Measurements from ENCODE around the gene HARBI1. TPM values are rescaled to one million over a fixed set of nuclear protein-coding genes. Genes with fewer than 3 reads are reported as not detected.

Gene HARBI1
- total RNA-seq, 1 experiment from 2014 or later = 6.3 TPM

GRCh38 chr11:46649180-46649738 is 32.2 kb upstream of the HARBI1 start:
- no peak overlapping the region for H3K27ac Mint-ChIP-seq

More at GRCh38 chr11:46649180-46649738, 32.2 kb upstream of the HARBI1 start:
- H2BK120ac ChIP-seq (ENCODE audit: low read depth, low read length, poor library complexity, severe bottlenecking) = no peak overlapping the region
- no peak overlapping the region for H2BK12ac ChIP-seq (ENCODE audit: insufficient read length, low read depth, low read length)
- no peak overlapping the region for H3K4me2 ChIP-seq (ENCODE audit: insufficient read depth, insufficient read length, low read length)
- H4K8ac ChIP-seq (replicated peaks; ENCODE audit: insufficient read length, low read depth, low read length) = no peak overlapping the region
- H3K79me1 ChIP-seq (ENCODE audit: insufficient read depth, low read depth, low read length, poor library complexity, severe bottlenecking) = no peaks in the 10 kb centered on the region
- no peak overlapping the region for H4K91ac ChIP-seq (ENCODE audit: insufficient read length, low read depth, low read length)
- H3K14ac ChIP-seq (ENCODE audit: insufficient read depth, low read length) = no peak overlapping the region
- no peaks in the 10 kb centered on the region for H4K20me1 ChIP-seq (ENCODE audit: control insufficient read depth, insufficient read depth, insufficient read length)
- no peaks in the 10 kb centered on the region for H3K27me3 Mint-ChIP-seq (ENCODE audit: low read depth)
- H3K56ac ChIP-seq (ENCODE audit: insufficient read length, low read depth, low read length) = no peak overlapping the region
- no peaks in the 10 kb centered on the region for H3K4me1 ChIP-seq (ENCODE audit: insufficient read depth, low read length)
- H3K36me3 Mint-ChIP-seq (ENCODE audit: insufficient read depth in 1 of 3, low read depth in 3 of 3) = peaks cover 5 to 73% (median 55%) of the 10 kb centered on the region in 3 experiments; a peak in 6 of 7 replicates
- H3K27me3 ChIP-seq (ENCODE audit: insufficient read depth, low read length) = no peaks in the 10 kb centered on the region
- no peaks in the 10 kb centered on the region for H3K9me3 ChIP-seq (ENCODE audit: control insufficient read depth, low read depth, low read length)
- H3K4ac ChIP-seq (ENCODE audit: low read depth, low read length) = no peak overlapping the region
- H3K18ac ChIP-seq (ENCODE audit: insufficient read length, low read depth, low read length) = no peak overlapping the region
- H4K5ac ChIP-seq (ENCODE audit: insufficient read length, low read depth, low read length) = no peak overlapping the region
- H2BK5ac ChIP-seq (ENCODE audit: insufficient read length, low read length) = no peak overlapping the region
- H3K9me3 Mint-ChIP-seq = no peaks in the 10 kb centered on the region
- no peak overlapping the region for H3K23ac ChIP-seq (ENCODE audit: insufficient read length, low read depth, low read length)
- H2BK20ac ChIP-seq (ENCODE audit: low read depth, low read length, poor library complexity, severe bottlenecking) = no peak overlapping the region
- no peak overlapping the region for H3T11ph ChIP-seq (ENCODE audit: low read length)
- H2BK15ac ChIP-seq (ENCODE audit: low read depth, low read length) = no peak overlapping the region
- H3K4me1 Mint-ChIP-seq = no peaks in the 10 kb centered on the region
- no peak for TF ChIP-seq CTCF (conservative IDR thresholded peaks at IDR 0.05)
- no peaks in the 10 kb centered on the region for H3K23me2 ChIP-seq (ENCODE audit: insufficient read length, low read depth, low read length, poor library complexity, severe bottlenecking)
- no peak overlapping the region for H3K4me3 Mint-ChIP-seq
- no CpG with 5 or more reads among the region's 2 CpGs for WGBS (ENCODE audit: extremely low coverage, insufficient read length, low lambda C conversion rate)
- no peak overlapping the region for H2AK5ac ChIP-seq (ENCODE audit: insufficient read length, low read length)
- no peak for DNase-seq
- no peaks in the 10 kb centered on the region for H3K79me2 ChIP-seq (ENCODE audit: insufficient read depth, low read length)
- H2AFZ ChIP-seq (ENCODE audit: low read length) = no peak overlapping the region
- H3K9ac ChIP-seq (ENCODE audit: extremely low read depth, insufficient read length, low read length) = no peak overlapping the region
- H3K27ac ChIP-seq (ENCODE audit: insufficient read length, low read depth, low read length) = no peak overlapping the region
